ENCODE data around the gene TMPRSS11E.
"Not testable (repeated sequence)": the region's sequence is repeated elsewhere in the genome, so short reads cannot be mapped to it uniquely, and the experiment has no call there.

Gene TMPRSS11E

GRCh38 chr4:68404153-68404552 is 43.1 kb upstream of the TMPRSS11E start:
- H3K4me2 ChIP-seq (ENCODE audit: low read depth, low read length) = no peak overlapping the region
- no peaks in the 10 kb centered on the region for H3K36me3 ChIP-seq (replicated peaks; ENCODE audit: insufficient read depth, low read length)
- no peaks in the 10 kb centered on the region for H3K9me3 ChIP-seq (replicated peaks; ENCODE audit: insufficient read depth, low read length)
- H3K79me2 ChIP-seq (ENCODE audit: low read length) = no peaks in the 10 kb centered on the region
- H3K4me3 ChIP-seq (ENCODE audit: low read length) = no peak overlapping the region
- H2AFZ ChIP-seq (ENCODE audit: low read length) = no peak overlapping the region
- H3K9me2 ChIP-seq (replicated peaks; ENCODE audit: insufficient read depth, low read length) = no peaks in the 10 kb centered on the region
- no peaks in the 10 kb centered on the region for H3K4me1 ChIP-seq (ENCODE audit: low read length)
- no peak overlapping the region for H3K9ac ChIP-seq (ENCODE audit: low read length)
- no peaks in the 10 kb centered on the region for H4K20me1 ChIP-seq (ENCODE audit: insufficient read depth, low read length)
- no peak overlapping the region for H3K27ac ChIP-seq (ENCODE audit: low read length)
- no peak for DNase-seq
- TF ChIP-seq CTCF (IDR thresholded peaks at IDR 0.05; ENCODE audit: low read length) (no peak), EZH2phosphoT487 (IDR thresholded peaks at IDR 0.05; ENCODE audit: low read length) (no peak), EZH2 (optimal IDR thresholded peaks at IDR 0.05; ENCODE audit: low read depth, low read length) (no peak)
- no peaks in the 10 kb centered on the region for H3K27me3 ChIP-seq (replicated peaks; ENCODE audit: insufficient read depth, low read length)
- H3F3A ChIP-seq (ENCODE audit: insufficient read depth, low read length) = no peaks in the 10 kb centered on the region

- H3K9me3 ChIP-seq (replicated peaks; ENCODE audit: insufficient read depth, low read length); H3K4me2 ChIP-seq (ENCODE audit: low read depth, low read length); H3K27ac ChIP-seq (ENCODE audit: low read length); H3K79me2 ChIP-seq (ENCODE audit: low read length); H4K20me1 ChIP-seq (ENCODE audit: insufficient read depth, low read length); H3F3A ChIP-seq (ENCODE audit: insufficient read depth, low read length); DNase-seq; H2AFZ ChIP-seq (ENCODE audit: low read length); H3K4me1 ChIP-seq (ENCODE audit: low read length); H3K27me3 ChIP-seq (replicated peaks; ENCODE audit: insufficient read depth, low read length); H3K4me3 ChIP-seq (ENCODE audit: low read length); H3K9ac ChIP-seq (ENCODE audit: low read length); H3K9me2 ChIP-seq (replicated peaks; ENCODE audit: insufficient read depth, low read length); H3K36me3 ChIP-seq (replicated peaks; ENCODE audit: insufficient read depth, low read length): not testable (repeated sequence)
Measured at GRCh38 chr4:68405718-68406478, 41.4 kb upstream of the TMPRSS11E start.

DNA sequence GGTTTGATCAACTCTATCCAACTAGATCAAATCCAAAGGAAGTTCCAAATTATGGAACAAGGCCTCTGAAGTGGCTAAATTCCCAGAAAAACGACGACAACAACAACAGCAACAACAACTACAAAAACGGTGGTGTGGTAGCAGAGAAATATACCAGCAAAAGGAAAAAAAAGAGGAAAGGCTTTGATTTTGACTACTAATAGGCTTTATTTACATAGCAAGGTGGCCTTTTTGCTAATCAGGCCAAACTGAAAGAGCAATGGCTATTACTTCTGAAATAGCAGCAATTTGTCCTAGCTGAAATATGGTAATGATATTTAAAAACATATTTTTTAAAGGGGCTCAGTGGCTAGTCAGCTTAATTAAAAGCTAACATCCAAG is 40.8 kb upstream of the TMPRSS11E start:
- no peak overlapping the region for H3K4me3 ChIP-seq (ENCODE audit: low read length)
- H3K4me1 ChIP-seq (ENCODE audit: low read length) = no peaks in the 10 kb centered on the region
- H3K27me3 ChIP-seq (replicated peaks; ENCODE audit: insufficient read depth, low read length) = no peaks in the 10 kb centered on the region
- no peak overlapping the region for H3K27ac ChIP-seq (ENCODE audit: low read length)
- no peak for DNase-seq
- H3K9me2 ChIP-seq (replicated peaks; ENCODE audit: insufficient read depth, low read length) = no peaks in the 10 kb centered on the region
- no peak overlapping the region for H3K4me2 ChIP-seq (ENCODE audit: low read depth, low read length)
- H2AFZ ChIP-seq (ENCODE audit: low read length) = no peak overlapping the region
- no peaks in the 10 kb centered on the region for H3K9me3 ChIP-seq (replicated peaks; ENCODE audit: insufficient read depth, low read length)
- TF ChIP-seq EZH2 (optimal IDR thresholded peaks at IDR 0.05; ENCODE audit: low read depth, low read length) = no peak
- TF ChIP-seq CTCF (IDR thresholded peaks at IDR 0.05; ENCODE audit: low read length) = no peak
- TF ChIP-seq EZH2phosphoT487 (IDR thresholded peaks at IDR 0.05; ENCODE audit: low read length) = no peak
- H3K36me3 ChIP-seq (replicated peaks; ENCODE audit: insufficient read depth, low read length) = no peaks in the 10 kb centered on the region
- H3K79me2 ChIP-seq (ENCODE audit: low read length) = no peaks in the 10 kb centered on the region
- H4K20me1 ChIP-seq (ENCODE audit: insufficient read depth, low read length) = no peaks in the 10 kb centered on the region
- no peak overlapping the region for H3K9ac ChIP-seq (ENCODE audit: low read length)
- no peaks in the 10 kb centered on the region for H3F3A ChIP-seq (ENCODE audit: insufficient read depth, low read length)

DNA sequence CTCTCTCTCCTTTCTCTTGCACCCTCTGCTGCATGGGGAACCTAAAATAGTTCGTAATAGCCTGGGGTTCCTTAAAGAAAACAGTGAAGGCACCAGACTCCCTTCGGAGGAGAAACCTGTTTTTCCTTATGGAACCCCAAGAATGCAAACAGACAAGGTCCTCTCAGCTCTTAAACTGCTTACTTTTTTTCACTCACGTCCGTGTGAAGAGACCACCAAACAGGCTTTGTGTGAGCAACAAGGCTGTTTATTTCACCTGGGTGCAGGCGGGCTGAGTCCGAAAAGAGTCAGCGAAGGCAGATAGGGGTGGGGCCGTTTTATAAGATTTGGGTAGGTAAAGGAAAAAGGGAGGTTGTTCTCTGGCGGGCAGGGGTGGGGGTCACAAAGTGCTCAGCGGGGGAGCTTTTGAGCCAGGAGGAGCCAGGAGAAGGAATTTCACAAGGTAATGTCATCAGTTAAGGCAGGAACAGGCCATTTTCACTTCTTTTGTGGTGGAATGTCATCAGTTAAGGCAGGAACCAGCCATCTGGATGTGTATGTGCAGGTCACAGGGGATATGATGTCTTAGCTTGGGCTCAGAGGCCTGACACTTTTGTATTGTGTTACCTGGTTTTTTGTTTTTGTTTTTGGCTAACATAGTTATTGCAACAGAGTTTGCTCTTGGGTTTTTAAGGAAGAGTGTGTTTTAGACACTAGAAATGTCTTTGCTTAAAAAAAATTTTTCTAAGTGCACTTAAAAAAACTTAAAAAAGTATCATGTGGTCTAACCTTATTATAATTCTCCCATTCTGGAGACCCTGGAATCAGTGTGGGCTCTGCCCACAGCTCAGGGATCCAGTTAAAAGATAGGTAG is 40.0 kb upstream of the TMPRSS11E start:
- H3K9me2 ChIP-seq (replicated peaks; ENCODE audit: insufficient read depth, low read length); H3F3A ChIP-seq (ENCODE audit: insufficient read depth, low read length); H3K9me3 ChIP-seq (replicated peaks; ENCODE audit: insufficient read depth, low read length); H3K4me1 ChIP-seq (ENCODE audit: low read length); H2AFZ ChIP-seq (ENCODE audit: low read length); H3K36me3 ChIP-seq (replicated peaks; ENCODE audit: insufficient read depth, low read length); DNase-seq; H3K9ac ChIP-seq (ENCODE audit: low read length); H3K79me2 ChIP-seq (ENCODE audit: low read length); H3K4me2 ChIP-seq (ENCODE audit: low read depth, low read length); H3K27me3 ChIP-seq (replicated peaks; ENCODE audit: insufficient read depth, low read length); H3K4me3 ChIP-seq (ENCODE audit: low read length); H4K20me1 ChIP-seq (ENCODE audit: insufficient read depth, low read length); H3K27ac ChIP-seq (ENCODE audit: low read length): not testable (repeated sequence)
